ENCODE results near the gene BCO2.

GRCh38 chr11:112128483-112129121 is 46.7 kb upstream of the BCO2 start:
- TF ChIP-seq CTCF (IDR thresholded peaks at IDR 0.05) (no peak), POLR2A (IDR thresholded peaks at IDR 0.05) (no peak)

All from breast epithelium (tissue), 3 donors.